ENCODE data around the gene OGT.

OGT gene

DNA sequence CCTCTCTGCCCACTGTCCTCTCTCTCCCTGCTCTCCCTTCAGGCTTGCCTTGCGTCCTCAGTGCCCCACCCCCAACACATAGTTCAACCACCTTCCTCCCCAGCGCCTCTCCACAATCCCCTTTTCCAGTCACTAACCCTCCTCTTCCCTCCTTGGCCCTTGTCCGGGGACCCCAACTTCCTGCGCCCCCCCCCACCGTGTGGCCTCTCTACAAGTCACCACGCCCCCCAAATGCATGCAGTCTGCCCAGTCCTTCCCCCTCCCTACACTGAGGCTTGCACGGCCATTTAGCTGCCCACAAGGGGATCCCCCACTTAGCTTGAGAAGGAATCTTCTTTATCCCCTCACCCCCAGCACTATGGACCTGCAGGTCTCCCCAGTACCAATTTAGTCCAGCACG is 84.8 kb downstream of the OGT start:
- Histone ChIP-seq H3K27ac (no peak overlapping the region), H3K4me3 (no peak overlapping the region)
- DNase-seq (ENCODE audit: low spot score) = no peak
- TF ChIP-seq, protein P1, sequence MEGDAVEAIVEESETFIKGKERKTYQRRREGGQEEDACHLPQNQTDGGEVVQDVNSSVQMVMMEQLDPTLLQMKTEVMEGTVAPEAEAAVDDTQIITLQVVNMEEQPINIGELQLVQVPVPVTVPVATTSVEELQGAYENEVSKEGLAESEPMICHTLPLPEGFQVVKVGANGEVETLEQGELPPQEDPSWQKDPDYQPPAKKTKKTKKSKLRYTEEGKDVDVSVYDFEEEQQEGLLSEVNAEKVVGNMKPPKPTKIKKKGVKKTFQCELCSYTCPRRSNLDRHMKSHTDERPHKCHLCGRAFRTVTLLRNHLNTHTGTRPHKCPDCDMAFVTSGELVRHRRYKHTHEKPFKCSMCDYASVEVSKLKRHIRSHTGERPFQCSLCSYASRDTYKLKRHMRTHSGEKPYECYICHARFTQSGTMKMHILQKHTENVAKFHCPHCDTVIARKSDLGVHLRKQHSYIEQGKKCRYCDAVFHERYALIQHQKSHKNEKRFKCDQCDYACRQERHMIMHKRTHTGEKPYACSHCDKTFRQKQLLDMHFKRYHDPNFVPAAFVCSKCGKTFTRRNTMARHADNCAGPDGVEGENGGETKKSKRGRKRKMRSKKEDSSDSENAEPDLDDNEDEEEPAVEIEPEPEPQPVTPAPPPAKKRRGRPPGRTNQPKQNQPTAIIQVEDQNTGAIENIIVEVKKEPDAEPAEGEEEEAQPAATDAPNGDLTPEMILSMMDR (IDR thresholded peaks at IDR 0.05) = no peak

DNA sequence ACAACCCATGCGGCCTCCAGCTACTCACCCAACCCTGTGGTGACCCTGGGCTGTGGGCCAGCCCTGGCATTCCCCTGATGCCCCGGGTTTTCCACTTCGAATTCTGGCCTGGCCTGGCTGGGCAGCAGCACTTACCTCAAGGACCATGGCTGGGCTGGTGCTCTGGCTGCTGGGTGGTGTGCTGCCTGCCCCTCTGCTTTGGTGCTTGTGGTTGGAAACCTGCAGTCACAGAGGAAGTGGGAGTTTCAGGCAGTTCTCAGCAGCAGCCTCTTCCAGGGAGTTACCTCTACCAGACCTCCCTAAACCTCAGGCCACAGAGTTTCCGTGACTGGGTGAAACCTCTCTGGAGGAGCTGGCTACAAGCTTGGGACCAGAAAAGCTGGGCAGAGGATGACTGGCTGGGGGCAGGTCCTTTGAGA is 85.4 kb downstream of the OGT start, which contains the start of gene CXCR3:
CXCR3 (minus strand) TSS at position 209 of the 419 bp plus-strand sequence; CDS start at position 147, 62 bp downstream.
- no peak within 1 kb of the TSS for H3K27ac ChIP-seq
- TF ChIP-seq, protein P1 (IDR thresholded peaks at IDR 0.05) = no peak
- H3K4me3 ChIP-seq = no peak within 1 kb of the TSS
- DNase-seq (ENCODE audit: low spot score) = no peak

DNA sequence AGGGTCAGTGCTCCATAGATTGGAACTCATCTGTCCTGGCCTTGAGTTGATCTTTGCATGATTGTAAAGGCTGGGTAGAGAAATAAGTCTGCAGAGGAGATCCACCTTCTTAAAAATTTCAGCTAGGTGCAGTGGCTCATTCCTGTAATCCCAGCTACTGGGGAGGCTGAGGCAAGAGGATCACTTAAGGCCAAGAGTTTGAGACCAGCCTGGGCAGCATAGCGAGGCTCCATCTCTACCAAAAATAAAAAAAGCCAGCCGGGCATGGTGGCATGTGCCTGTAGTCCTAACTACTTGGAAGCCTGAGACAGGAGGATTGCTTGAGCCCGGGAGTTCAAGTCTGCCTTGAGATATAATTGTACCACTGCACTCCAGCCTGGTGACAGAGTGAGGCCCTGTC is 85.9 kb downstream of the OGT start:
- TF ChIP-seq, protein P1 (IDR thresholded peaks at IDR 0.05) = no peak
- no peak overlapping the region for H3K4me3 ChIP-seq
- H3K27ac ChIP-seq = no peak overlapping the region
- DNase-seq (ENCODE audit: low spot score) = no peak

DNA sequence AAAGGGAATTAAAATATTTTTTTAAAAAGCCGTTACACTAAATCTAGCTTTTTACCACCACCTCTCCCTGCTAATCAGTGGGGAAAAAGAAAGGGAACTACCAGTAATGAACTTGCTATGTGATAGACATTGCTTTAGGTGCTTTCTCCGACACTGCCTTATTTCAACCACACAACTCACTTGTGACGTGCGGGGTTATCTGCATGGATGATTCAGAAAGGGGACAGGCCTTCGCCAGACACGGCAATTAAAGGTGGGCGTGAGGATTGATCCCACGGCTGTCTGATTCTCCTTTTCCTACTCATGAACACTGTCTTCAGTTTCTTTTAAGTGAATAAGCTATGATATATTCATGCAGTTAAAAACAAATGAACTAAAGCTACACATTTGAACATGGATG is 86.3 kb downstream of the OGT start:
- no peak for DNase-seq (ENCODE audit: low spot score)
- Histone ChIP-seq H3K4me3 (no peak overlapping the region), H3K27ac (no peak overlapping the region)
- TF ChIP-seq, protein P1 (IDR thresholded peaks at IDR 0.05) = no peak

DNA sequence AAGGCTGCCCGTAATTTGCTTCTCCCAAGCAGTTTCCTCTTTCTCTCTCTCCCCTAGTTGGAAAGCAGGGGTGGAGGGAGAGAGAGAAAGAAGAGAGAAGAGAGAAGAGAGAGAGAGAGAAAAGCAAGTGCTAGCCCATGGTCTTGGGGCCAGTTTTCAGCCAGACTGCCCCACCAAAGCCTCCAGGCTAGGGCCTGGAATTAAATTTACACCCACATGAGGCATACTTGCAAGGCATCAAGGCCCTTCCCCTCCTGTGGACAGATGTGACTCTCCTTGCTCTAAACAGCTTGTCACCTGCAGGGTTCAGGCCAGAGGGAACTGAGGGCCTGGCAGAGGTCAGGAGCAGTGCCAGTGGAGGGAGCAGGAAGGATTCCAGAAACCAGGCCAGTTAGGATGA is 87.1 kb downstream of the OGT start:
- no peak overlapping the region for H3K4me3 ChIP-seq
- DNase-seq (ENCODE audit: low spot score) = no peak
- TF ChIP-seq, protein P1 (IDR thresholded peaks at IDR 0.05) = no peak
- H3K27ac ChIP-seq = no peak overlapping the region

DNA sequence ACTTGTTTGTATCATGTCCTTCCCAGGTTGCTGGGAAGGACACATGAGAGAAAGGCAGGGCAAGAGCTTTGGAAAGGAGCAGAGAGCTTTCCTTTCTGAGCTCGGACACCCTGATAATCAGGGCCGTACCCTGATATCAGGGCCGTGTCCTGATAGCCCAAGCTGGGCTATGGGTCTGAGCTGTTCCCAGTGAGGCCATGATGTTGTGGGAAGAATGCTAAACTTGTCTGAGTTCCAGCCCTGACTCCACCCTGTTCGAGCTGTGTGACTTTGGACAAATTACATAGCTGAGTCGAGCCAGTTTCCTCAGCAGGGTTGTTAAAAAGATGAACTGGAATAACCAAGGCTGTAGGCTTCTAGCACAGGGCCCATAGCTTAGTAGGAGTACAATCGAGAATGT is 88.7 kb downstream of the OGT start:
- DNase-seq (ENCODE audit: low spot score) = no peak
- H3K4me3 ChIP-seq = no peak overlapping the region
- H3K27ac ChIP-seq = peak overlapping the region in 1 of 2 donors; percentile 61

DNA sequence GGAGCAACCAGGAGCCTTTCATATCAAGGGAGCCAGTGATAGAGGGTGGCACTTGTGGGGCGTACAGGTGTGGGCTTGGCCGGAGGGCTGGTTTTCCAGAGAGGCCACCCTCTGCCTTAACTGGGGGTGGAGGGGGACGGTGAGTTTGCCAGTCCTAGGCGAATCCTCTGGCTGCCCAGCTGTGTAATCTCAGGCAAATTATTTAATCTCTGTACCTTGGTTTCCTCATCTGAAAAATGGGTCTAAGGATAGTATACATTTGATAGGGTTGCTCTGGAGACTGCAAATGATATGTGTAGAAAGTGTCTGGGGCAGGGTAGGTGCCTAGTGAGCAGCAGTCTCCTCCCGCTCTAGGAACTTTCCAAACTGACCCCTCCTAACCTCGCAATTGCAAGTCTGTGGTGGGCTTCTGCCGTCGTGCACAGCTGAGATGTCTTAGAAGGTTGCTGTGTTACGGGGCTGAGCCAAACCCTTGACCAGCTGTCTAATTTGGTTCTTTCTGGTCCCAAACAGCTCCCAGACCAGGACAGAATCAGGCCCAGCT is 89.2 kb downstream of the OGT start:
- Histone ChIP-seq H3K27ac (peak overlapping the region in 1 of 2 donors; percentile 61), H3K4me3 (no peak overlapping the region)
- TF ChIP-seq, protein P1 (IDR thresholded peaks at IDR 0.05) = no peak
- DNase-seq (ENCODE audit: low spot score) = no peak

More for the DNA sequence above, 88.7 kb downstream of the OGT start:
- TF ChIP-seq, protein P1 (IDR thresholded peaks at IDR 0.05) = no peak
